ENCODE measurements around the gene PTPRR. TPM values are rescaled to one million over a fixed set of nuclear protein-coding genes. Genes with fewer than 3 reads are reported as not detected.

The PTPRR gene
- total RNA-seq, 1 experiment from 2014 or later = 3.4 TPM

DNA sequence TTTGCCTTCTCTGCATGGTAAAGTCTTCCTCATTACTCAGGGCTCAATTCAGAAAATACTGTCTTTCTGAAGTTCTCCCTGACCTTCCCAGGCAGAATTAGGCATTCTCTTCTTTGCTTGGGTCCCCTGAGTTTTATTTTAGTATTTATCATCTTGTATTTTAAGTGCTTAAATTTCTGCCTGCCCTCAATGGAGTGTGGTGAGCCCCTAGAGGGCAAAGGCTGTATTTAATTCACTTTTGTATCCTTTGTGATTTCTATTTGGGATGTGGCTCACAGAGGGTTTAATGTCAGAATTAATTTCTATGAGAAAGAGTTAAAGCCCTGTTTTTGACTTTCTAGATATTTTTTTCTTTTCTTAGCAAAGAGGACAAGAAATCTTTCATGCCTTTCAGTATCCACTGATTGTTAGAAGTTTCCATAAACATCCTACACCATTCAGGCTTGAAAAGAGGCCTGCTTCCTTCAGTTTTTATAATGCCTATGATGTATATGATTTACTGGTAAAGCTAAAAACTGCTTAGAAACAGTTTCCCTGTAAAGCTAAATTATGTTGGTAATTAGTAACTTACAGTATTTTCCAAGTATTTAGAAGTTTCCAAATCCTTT lies 227.8 kb downstream of the PTPRR start:
- H3K27ac ChIP-seq = 0 out of 2 replicates have a peak overlapping the region, but pooled peaks have one; percentile 6
- no peaks in the 10 kb centered on the region for H3K27me3 ChIP-seq (replicated peaks)
- no peaks in the 10 kb centered on the region for H3K9me3 ChIP-seq (replicated peaks)
- no peaks in the 10 kb centered on the region for H3K36me3 ChIP-seq
- peak in 1 of 2 experiments; percentile 36 for DNase-seq (ENCODE audit: low read depth in 1 of 2, low spot score in 2 of 2)
- H3K4me1 ChIP-seq (replicated peaks) = peaks cover 11% of the 10 kb centered on the region
- H3K4me3 ChIP-seq = no peak overlapping the region

DNA sequence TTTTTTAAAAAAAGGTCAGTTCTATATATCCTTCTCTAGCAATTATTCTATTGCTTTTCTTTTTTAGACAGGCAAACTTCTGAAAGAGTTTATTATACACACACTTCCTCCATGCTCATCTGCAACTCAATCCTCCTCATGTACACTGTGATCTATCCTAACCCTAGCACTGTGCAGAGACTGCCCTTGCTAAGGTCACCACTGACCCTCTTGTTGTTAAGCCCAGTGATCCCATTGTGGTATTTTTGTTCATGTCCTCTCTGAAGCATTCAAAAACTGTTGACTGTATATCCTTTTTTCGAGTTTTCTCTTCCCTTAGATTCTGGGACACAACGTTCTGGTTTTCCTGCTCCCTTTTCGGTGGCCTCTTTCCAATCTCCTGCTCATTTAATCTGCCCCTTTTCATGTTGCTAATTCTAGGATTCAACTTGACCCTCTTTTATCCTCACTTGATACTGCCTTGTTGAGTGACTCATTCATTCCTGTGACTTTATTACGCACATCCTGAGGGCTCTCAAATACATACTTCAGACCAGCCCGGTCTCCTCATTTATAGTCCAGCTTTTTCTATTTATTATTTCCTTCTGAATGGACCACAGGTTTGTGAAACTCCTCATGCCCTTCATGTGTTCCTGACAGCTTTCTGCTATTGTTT lies 229.4 kb downstream of the PTPRR start:
- H3K36me3 ChIP-seq = no peaks in the 10 kb centered on the region
- peak overlapping the region; percentile 20 for H3K27ac ChIP-seq
- no peak overlapping the region for H3K4me3 ChIP-seq
- peaks cover 11% of the 10 kb centered on the region for H3K4me1 ChIP-seq (replicated peaks)
- H3K27me3 ChIP-seq (replicated peaks) = no peaks in the 10 kb centered on the region
- no peaks in the 10 kb centered on the region for H3K9me3 ChIP-seq (replicated peaks)
- peak in 1 of 2 experiments; percentile 40 for DNase-seq (ENCODE audit: low read depth in 1 of 2, low spot score in 2 of 2)

DNA sequence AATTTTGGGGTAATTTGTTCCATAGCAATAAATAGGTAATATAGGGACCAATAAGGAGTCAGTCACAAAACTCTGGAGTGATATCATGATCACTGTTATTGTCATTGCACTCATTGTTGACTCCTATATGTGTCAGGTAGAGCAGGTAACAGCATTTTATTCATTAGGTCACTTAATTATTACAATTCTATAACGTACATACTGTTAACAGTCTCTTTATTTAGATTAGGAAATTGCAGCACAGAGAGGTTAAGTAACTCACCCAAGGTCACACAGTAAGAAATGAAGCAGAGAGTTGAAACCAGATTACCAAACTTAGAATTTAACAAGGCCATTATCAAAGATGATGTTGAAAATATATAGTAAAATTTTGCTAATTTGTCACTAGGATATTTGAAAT lies 233.6 kb downstream of the PTPRR start:
- H3K36me3 ChIP-seq = no peaks in the 10 kb centered on the region
- H3K27me3 ChIP-seq (replicated peaks) = no peaks in the 10 kb centered on the region
- H3K4me3 ChIP-seq = no peak overlapping the region
- DNase-seq (ENCODE audit: low read depth in 1 of 2, low spot score in 2 of 2) = no peak
- H3K27ac ChIP-seq = no peak overlapping the region
- no peaks in the 10 kb centered on the region for H3K9me3 ChIP-seq (replicated peaks)
- peaks cover 23% of the 10 kb centered on the region for H3K4me1 ChIP-seq (replicated peaks)

DNA sequence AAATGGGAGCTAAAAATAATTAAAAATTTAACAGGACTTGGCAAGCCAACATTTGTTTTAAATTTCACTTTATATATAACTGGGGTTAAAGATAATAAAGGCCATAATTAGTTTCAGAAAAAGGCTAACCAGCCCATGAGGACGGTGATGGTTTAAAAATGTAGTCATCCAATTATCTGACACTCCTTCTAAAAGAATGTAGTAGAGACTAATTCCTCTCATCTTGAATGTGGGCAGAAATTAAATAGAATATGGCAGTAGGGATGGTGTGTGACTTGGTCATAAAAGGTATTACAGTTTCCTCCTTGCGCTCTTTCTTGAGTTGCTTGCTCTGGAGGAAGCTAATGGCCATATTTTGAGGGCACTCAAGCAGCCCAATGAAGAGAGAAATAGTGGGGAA lies 234.2 kb downstream of the PTPRR start:
- H3K36me3 ChIP-seq = no peaks in the 10 kb centered on the region
- no peak overlapping the region for H3K4me3 ChIP-seq
- no peak overlapping the region for H3K27ac ChIP-seq
- no peaks in the 10 kb centered on the region for H3K9me3 ChIP-seq (replicated peaks)
- DNase-seq (ENCODE audit: low read depth in 1 of 2, low spot score in 2 of 2) = no peak
- no peaks in the 10 kb centered on the region for H3K27me3 ChIP-seq (replicated peaks)
- H3K4me1 ChIP-seq (replicated peaks) = peaks cover 18% of the 10 kb centered on the region

DNA sequence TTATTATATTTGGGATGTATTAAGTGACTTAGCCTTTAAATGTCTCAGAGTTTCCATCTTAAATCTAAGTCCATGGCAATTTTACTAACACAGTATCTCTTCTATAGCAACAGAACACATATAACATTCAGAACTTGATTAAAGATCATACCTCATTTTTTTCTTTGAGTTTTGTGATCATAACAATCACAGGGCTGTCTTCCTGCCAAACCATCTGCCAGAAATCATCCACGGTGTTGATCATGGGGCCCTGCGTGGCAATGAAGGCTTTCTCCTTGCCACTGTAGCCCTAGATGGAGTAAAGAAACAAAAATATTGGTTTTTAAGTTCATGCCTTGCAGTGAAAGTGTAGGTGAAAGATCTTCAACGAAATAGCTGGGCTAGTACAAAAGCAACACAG lies 236.6 kb downstream of the PTPRR start:
- Histone ChIP-seq H3K27me3 (replicated peaks) (no peaks in the 10 kb centered on the region), H3K36me3 (no peaks in the 10 kb centered on the region), H3K4me3 (no peak overlapping the region), H3K9me3 (replicated peaks) (no peaks in the 10 kb centered on the region), H3K4me1 (replicated peaks) (peaks cover 12% of the 10 kb centered on the region), H3K27ac (no peak overlapping the region)
- DNase-seq (ENCODE audit: low read depth in 1 of 2, low spot score in 2 of 2) = no peak

DNA sequence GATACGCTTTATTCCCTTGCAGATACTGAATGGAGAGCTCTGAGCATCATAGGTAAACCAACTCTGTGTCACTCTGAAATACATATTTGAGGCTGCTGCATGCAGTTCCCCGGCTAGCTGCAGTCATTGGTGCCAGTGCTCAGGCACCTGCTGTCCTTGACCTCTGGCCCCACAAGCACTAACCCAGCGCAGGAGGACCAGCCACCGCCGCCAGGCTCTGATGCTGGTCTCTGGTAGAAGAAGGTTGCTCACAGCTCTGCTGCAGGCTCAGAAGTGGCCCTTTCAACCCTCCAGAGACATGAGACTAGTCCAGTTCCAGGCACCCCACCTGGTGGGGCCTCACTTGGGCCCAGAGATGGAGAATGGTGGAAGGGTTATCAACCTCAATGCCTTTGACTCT lies 248.8 kb downstream of the PTPRR start:
- H3K4me1 ChIP-seq (replicated peaks) = no peaks in the 10 kb centered on the region
- H3K27ac ChIP-seq = no peak overlapping the region
- no peak overlapping the region for H3K4me3 ChIP-seq
- no peak for DNase-seq (ENCODE audit: low read depth in 1 of 2, low spot score in 2 of 2)
- no peaks in the 10 kb centered on the region for H3K36me3 ChIP-seq
- H3K9me3 ChIP-seq (replicated peaks) = no peaks in the 10 kb centered on the region
- H3K27me3 ChIP-seq (replicated peaks) = no peaks in the 10 kb centered on the region

DNA sequence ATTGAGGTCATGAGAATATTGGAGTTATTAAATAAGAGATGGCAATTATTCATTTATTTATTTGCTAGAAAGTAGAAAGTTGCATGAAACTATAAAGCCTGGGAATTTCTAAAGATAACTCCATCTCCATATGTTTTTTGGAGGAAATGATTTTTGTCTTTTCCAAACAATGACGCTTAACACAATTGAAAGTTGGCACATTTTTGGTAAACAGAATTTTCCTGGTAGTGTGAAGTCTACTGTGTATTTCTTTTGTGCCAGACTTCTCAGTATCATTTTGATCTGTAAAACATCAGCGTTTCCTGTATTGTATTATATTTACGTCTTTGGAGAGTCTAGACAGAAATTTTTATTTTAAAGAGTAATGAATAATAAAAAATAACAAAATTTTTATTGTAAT lies 249.6 kb downstream of the PTPRR start:
- no peaks in the 10 kb centered on the region for H3K27me3 ChIP-seq (replicated peaks)
- no peak for DNase-seq (ENCODE audit: low read depth in 1 of 2, low spot score in 2 of 2)
- H3K4me1 ChIP-seq (replicated peaks) = no peaks in the 10 kb centered on the region

DNA sequence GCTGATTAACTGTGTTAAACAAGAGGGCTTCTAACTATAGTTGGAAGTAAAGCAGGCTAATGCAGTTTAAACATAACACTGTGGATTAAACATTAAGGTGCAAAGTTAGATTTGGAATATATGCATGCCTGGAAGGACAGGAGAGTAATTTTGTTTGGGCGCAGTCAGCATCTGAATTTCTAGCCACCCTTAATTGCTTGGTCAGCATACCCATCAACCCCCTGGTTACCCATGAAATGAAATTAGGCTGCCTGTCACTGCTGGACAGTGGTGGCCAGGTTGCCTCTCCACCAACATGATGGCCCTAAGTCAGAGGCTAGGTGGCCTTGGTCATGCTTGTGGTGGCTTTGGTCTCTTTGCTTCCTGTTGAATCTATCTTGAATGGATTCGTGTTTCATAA lies 253.3 kb downstream of the PTPRR start:
- DNase-seq (ENCODE audit: low read depth in 1 of 2, low spot score in 2 of 2) = no peak
- Histone ChIP-seq H3K27me3 (replicated peaks) (no peaks in the 10 kb centered on the region), H3K27ac (no peak overlapping the region), H3K4me3 (no peak overlapping the region), H3K9me3 (replicated peaks) (no peaks in the 10 kb centered on the region), H3K4me1 (replicated peaks) (peaks cover 16% of the 10 kb centered on the region), H3K36me3 (no peaks in the 10 kb centered on the region)

More for the DNA sequence above, 249.6 kb downstream of the PTPRR start:
- Histone ChIP-seq H3K36me3 (no peaks in the 10 kb centered on the region), H3K4me3 (no peak overlapping the region), H3K27ac (no peak overlapping the region), H3K9me3 (replicated peaks) (no peaks in the 10 kb centered on the region)

DNA sequence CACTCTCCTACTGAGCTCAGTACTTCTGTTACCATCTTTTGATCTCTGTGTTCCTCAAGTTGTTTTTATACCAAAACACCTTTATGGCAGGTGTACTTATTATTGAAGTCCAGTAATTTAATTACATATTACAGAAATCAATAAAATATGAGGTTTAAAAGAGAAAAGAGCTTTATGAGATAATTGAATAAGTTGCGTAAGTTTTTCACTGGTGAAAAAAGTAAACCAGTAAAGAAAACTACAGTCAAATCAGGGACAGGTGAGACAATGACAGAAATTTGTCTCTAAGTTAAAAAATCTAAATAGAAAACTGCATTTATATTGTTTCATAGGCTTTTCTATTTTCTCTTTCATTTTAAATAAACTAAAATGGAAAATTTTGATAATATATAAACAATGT lies 254.2 kb downstream of the PTPRR start:
- Histone ChIP-seq H3K4me3 (no peak overlapping the region), H3K27me3 (replicated peaks) (no peaks in the 10 kb centered on the region), H3K36me3 (no peaks in the 10 kb centered on the region), H3K9me3 (replicated peaks) (no peaks in the 10 kb centered on the region), H3K4me1 (replicated peaks) (peaks cover 25% of the 10 kb centered on the region), H3K27ac (no peak overlapping the region)
- DNase-seq (ENCODE audit: low read depth in 1 of 2, low spot score in 2 of 2) = no peak

DNA sequence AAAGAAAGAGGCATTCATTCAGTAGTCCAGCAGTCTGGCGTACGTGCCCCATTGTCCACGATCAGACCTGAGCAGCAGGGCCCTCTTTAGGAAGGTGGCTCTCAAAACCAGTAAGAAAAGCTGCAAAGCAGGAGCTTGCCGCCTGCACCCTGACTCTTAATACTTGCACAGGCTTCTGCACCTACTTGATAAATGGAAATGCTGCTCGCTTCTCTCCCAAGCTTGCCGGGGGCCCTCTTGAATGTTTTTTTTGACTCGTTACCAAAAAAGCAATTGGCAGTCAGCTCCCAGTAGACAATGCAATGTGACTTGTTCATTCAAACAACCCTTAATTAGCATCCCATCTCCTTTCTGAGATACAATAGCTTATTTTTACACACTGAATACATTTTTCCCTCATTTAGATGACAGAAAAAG lies 256.1 kb downstream of the PTPRR start:
- Histone ChIP-seq H3K27ac (no peak overlapping the region), H3K9me3 (replicated peaks) (no peaks in the 10 kb centered on the region), H3K27me3 (replicated peaks) (no peaks in the 10 kb centered on the region), H3K4me1 (replicated peaks) (peaks cover 37% of the 10 kb centered on the region), H3K4me3 (no peak overlapping the region), H3K36me3 (no peaks in the 10 kb centered on the region)
- peak in 1 of 2 experiments; percentile 27 for DNase-seq (ENCODE audit: low read depth in 1 of 2, low spot score in 2 of 2)

DNA sequence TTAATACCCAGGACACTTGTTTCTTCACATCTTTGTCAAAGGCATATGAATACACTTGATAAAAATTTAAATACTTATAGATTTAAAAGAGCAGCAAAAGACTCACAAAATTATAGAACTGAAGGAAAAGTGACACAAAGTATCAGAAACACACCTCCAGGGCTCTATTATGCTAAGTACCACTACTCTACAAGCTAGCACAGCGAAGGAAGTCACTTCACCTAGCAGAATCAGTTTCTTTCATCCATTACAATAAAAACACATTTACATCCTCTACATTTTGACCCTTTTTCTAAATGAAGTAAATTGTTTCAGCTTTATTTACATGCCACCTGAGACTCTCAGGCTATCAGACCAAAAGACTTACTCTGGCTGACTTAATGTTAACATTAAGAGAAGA lies 256.7 kb downstream of the PTPRR start:
- no peak overlapping the region for H3K27ac ChIP-seq
- H3K27me3 ChIP-seq (replicated peaks) = no peaks in the 10 kb centered on the region
- no peaks in the 10 kb centered on the region for H3K36me3 ChIP-seq
- H3K4me3 ChIP-seq = no peak overlapping the region
- H3K9me3 ChIP-seq (replicated peaks) = no peaks in the 10 kb centered on the region
- peaks cover 37% of the 10 kb centered on the region for H3K4me1 ChIP-seq (replicated peaks)
- no peak for DNase-seq (ENCODE audit: low read depth in 1 of 2, low spot score in 2 of 2)

DNA sequence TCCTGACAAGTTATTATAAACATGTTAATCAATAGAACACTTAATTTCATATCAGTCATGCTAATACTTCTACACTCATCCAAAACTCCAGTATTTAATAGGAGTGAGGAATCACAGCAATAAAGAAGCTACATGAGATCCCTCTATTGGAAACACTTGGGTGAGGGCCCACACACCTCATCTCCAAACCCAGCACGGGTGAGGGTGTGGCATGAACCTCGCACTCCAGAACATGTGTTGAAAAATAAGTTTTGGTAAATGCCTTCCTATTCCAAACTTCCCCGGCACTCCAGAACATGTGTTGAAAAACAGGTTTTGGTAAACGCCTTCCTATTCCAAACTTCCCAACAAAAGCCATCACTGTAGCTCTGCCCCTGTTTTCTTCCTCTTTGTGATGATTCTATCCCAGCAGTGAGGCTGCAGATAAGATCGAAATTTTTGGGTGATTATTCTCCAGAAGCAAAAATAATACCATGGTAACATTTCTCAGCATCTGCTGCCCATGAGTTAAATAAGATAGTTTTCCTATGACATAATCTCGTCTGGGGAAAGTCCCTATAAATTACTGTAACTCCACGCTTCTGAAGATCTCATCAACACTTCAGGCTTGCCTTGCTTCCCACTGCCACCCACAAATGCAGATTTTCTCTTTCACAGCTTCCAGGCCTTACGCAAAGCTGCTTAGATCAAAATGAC lies 258.9 kb downstream of the PTPRR start:
- DNase-seq (ENCODE audit: low read depth in 1 of 2, low spot score in 2 of 2) = peak in 1 of 2 experiments; percentile 86
- Histone ChIP-seq H3K27me3 (replicated peaks) (no peaks in the 10 kb centered on the region), H3K4me1 (replicated peaks) (peaks cover 37% of the 10 kb centered on the region), H3K36me3 (no peaks in the 10 kb centered on the region), H3K27ac (peak overlapping the region; percentile 89), H3K9me3 (replicated peaks) (no peaks in the 10 kb centered on the region), H3K4me3 (no peak overlapping the region)

DNA sequence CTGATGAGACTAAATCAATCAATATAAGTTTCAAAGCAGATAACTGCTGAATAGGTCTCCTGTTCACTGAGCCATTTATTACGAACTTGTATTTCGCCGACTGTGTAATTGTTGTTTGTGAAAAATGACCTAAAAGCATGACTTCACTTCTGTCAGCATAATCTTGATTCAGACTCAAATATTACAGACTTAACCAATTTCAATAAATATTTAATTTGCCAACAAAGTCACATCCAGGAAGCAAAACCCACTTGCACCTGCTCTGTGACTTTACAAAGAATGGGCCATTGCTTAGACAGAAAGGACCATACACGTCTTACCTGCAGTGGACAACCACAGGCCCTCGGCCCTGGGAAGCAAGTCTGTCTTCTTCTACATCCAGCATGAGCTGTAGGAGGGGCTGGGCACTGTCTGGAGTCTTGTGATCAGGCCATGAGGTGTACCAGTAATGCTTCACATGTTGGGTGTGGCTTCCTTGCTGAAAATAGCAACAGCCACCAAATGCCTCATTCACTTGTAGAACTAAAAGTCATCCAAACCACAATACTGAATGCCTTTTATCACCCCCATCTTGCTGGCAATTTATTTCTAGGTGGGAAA lies 259.8 kb downstream of the PTPRR start:
- H3K27me3 ChIP-seq (replicated peaks) = no peaks in the 10 kb centered on the region
- no peaks in the 10 kb centered on the region for H3K36me3 ChIP-seq
- H3K27ac ChIP-seq = peak overlapping the region; percentile 89
- H3K4me1 ChIP-seq (replicated peaks) = peaks cover 37% of the 10 kb centered on the region
- no peak overlapping the region for H3K4me3 ChIP-seq
- DNase-seq (ENCODE audit: low read depth in 1 of 2, low spot score in 2 of 2) = peak; percentile 67 to 80
- H3K9me3 ChIP-seq (replicated peaks) = no peaks in the 10 kb centered on the region
